Astrocyte (in vitro differentiated cells and primary cell): ENCODE results near the gene SSBP3. TPM values are rescaled to one million over a fixed set of nuclear protein-coding genes. Genes with fewer than 3 reads are reported as not detected.

Experiments
- DNase-seq: peaks from one replicate; pipeline ENCODE4 v3.0.0-alpha.2; 2010; ENCODE audit warnings: low read depth
- FAIRE-seq: peaks from 2 replicates; lab custom pipeline; 2011; peaks lifted over from hg19 to GRCh38; lab: Jason Lieb, UNC
- H2AFZ ChIP-seq: 2 replicates; pipeline ENCODE4 v1.6.0; 2012; ENCODE audit warnings: low read depth, low read length, inconsistent platforms
- H3K27ac ChIP-seq: 2 replicates; pipeline ENCODE4 v1.5.1; 2011; ENCODE audit warnings: low read depth, low read length, inconsistent platforms
- H3K27me3 ChIP-seq: 2 replicates; pipeline ENCODE4 v1.6.0; 2011; ENCODE audit warnings: low read length, inconsistent platforms; ENCODE audit not compliant: insufficient read depth
- H3K36me3 ChIP-seq: 2 replicates; pipeline ENCODE4 v1.5.1; 2011; ENCODE audit warnings: low read length, inconsistent platforms; ENCODE audit not compliant: insufficient read depth
- H3K4me1 ChIP-seq: 2 replicates; pipeline ENCODE4 v1.5.1; 2011; ENCODE audit warnings: low read length, inconsistent platforms; ENCODE audit not compliant: insufficient read depth
- H3K4me2 ChIP-seq: 2 replicates; pipeline ENCODE4 v1.6.0; 2012; ENCODE audit warnings: low read length, inconsistent platforms
- H3K4me3 ChIP-seq: 2 replicates; pipeline ENCODE4 v1.5.1; 2011; ENCODE audit warnings: low read depth, mild to moderate bottlenecking, low read length, inconsistent platforms; ENCODE audit not compliant: insufficient read depth
- H3K79me2 ChIP-seq: 2 replicates; pipeline ENCODE4 v1.6.0; 2012; ENCODE audit warnings: mild to moderate bottlenecking, low read length, inconsistent platforms; ENCODE audit not compliant: insufficient read depth
- H3K9ac ChIP-seq: 2 replicates; pipeline ENCODE4 v1.6.0; 2012; ENCODE audit warnings: mild to moderate bottlenecking, low read length, inconsistent platforms
- H3K9me3 ChIP-seq: 2 replicates; pipeline ENCODE4 v1.5.1; 2012; ENCODE audit warnings: low read depth, mild to moderate bottlenecking, low read length, inconsistent platforms; ENCODE audit not compliant: insufficient read depth
- H4K20me1 ChIP-seq: 2 replicates; pipeline ENCODE4 v1.6.0; 2012; ENCODE audit warnings: low read length, inconsistent platforms; ENCODE audit not compliant: insufficient read depth
- H3K27ac Mint-ChIP-seq: one replicate; pipeline ENCODE4 v1.8.0; 2021; ENCODE audit warnings: mild to moderate bottlenecking, mixed read lengths; ENCODE audit not compliant: unreplicated experiment
- H3K27me3 Mint-ChIP-seq: one replicate; pipeline ENCODE4 v1.8.0; 2021; ENCODE audit warnings: low read depth, mixed read lengths; ENCODE audit not compliant: unreplicated experiment
- H3K36me3 Mint-ChIP-seq: one replicate; pipeline ENCODE4 v1.8.0; 2021; ENCODE audit warnings: low read depth, mixed read lengths; ENCODE audit not compliant: unreplicated experiment
- H3K4me1 Mint-ChIP-seq: one replicate; pipeline ENCODE4 v1.8.0; 2021; ENCODE audit warnings: low read depth, mixed read lengths; ENCODE audit not compliant: unreplicated experiment
- H3K4me3 Mint-ChIP-seq: one replicate; pipeline ENCODE4 v1.8.0; 2021; ENCODE audit warnings: mild to moderate bottlenecking, moderate library complexity, mixed read lengths; ENCODE audit not compliant: unreplicated experiment
- H3K9me3 Mint-ChIP-seq: one replicate; pipeline ENCODE4 v1.8.0; 2021; ENCODE audit warnings: mild to moderate bottlenecking, mixed read lengths; ENCODE audit not compliant: unreplicated experiment
- CTCF ChIP-seq: IDR thresholded peaks from 2 replicates; pipeline ENCODE4 v1.5.1; 2011; ENCODE audit warnings: low read depth, mild to moderate bottlenecking, inconsistent platforms, low read length, moderate library complexity; ENCODE audit not compliant: insufficient read depth
- EZH2 ChIP-seq: IDR thresholded peaks from 2 replicates; pipeline ENCODE4 v1.6.1; 2012; ENCODE audit warnings: mild to moderate bottlenecking, low read length, inconsistent platforms; ENCODE audit not compliant: insufficient read depth
- total RNA-seq: library from RNA; stranded (reverse); gene quantifications from 2 replicates; pipeline ENCODE4 v1.2.1, GENCODE V29; 2021

SSBP3 gene
- total RNA-seq, 1 donor from 2014 or later: 89.8 TPM

GRCh38 chr1:54188291-54188690 is 217.9 kb downstream of the SSBP3 start:
- peaks cover 2% of the 10 kb centered on the region for H3K9me3 ChIP-seq
- H3K9me3 Mint-ChIP-seq: peaks cover 11% of the 10 kb centered on the region

GRCh38 chr1:54186056-54186455 is 220.1 kb downstream of the SSBP3 start:
- Histone ChIP-seq H3K9ac (no peak overlapping the region), H3K4me2 (no peak overlapping the region), H3K27ac (no peak overlapping the region), H3K9me3 (peaks cover 2% of the 10 kb centered on the region), H2AFZ (no peak overlapping the region), H3K4me1 (no peaks in the 10 kb centered on the region), H3K27me3 (no peaks in the 10 kb centered on the region), H3K36me3 (no peaks in the 10 kb centered on the region), H3K4me3 (no peak overlapping the region), H4K20me1 (no peaks in the 10 kb centered on the region), H3K79me2 (no peaks in the 10 kb centered on the region)
- H3K27me3 Mint-ChIP-seq: peaks cover 7% of the 10 kb centered on the region
- DNase-seq (no peak), FAIRE-seq (no peak)
- H3K9me3 Mint-ChIP-seq: peaks cover 11% of the 10 kb centered on the region
- peaks cover 23% of the 10 kb centered on the region for H3K36me3 Mint-ChIP-seq
- peaks cover 6% of the 10 kb centered on the region for H3K4me1 Mint-ChIP-seq
- no peak for TF ChIP-seq EZH2
- TF ChIP-seq CTCF: no peak
- no peak overlapping the region for H3K27ac Mint-ChIP-seq
- H3K4me3 Mint-ChIP-seq: no peak overlapping the region

More at GRCh38 chr1:54188291-54188690, 217.9 kb downstream of the SSBP3 start:
- no peak for DNase-seq
- Mint-ChIP-seq H3K36me3 (peaks cover 21% of the 10 kb centered on the region), H3K4me3 (no peak overlapping the region), H3K27ac (no peak overlapping the region), H3K27me3 (peaks cover 7% of the 10 kb centered on the region), H3K4me1 (peaks cover 3% of the 10 kb centered on the region)
- Histone ChIP-seq H3K4me1 (no peaks in the 10 kb centered on the region), H3K9ac (no peak overlapping the region), H3K4me3 (no peak overlapping the region), H3K36me3 (no peaks in the 10 kb centered on the region), H3K27ac (no peak overlapping the region), H3K79me2 (no peaks in the 10 kb centered on the region), H3K4me2 (no peak overlapping the region), H2AFZ (no peak overlapping the region), H3K27me3 (no peaks in the 10 kb centered on the region), H4K20me1 (no peaks in the 10 kb centered on the region)
- FAIRE-seq: no peak
- TF ChIP-seq CTCF (no peak), EZH2 (no peak)

- no peak overlapping the region for H3K4me3 Mint-ChIP-seq
- H3K9me3 Mint-ChIP-seq: peaks cover 7% of the 10 kb centered on the region
Measured at GRCh38 chr1:54180701-54181360, 225.4 kb downstream of the SSBP3 start.

More at GRCh38 chr1:54180701-54181360, 225.4 kb downstream of the SSBP3 start:
- Histone ChIP-seq H3K36me3 (no peaks in the 10 kb centered on the region), H3K4me2 (no peak overlapping the region), H3K27ac (no peak overlapping the region), H3K4me1 (no peaks in the 10 kb centered on the region), H3K27me3 (no peaks in the 10 kb centered on the region), H4K20me1 (no peaks in the 10 kb centered on the region), H3K9me3 (peaks cover 2% of the 10 kb centered on the region), H3K79me2 (no peaks in the 10 kb centered on the region), H2AFZ (no peak overlapping the region), H3K4me3 (no peak overlapping the region), H3K9ac (no peak overlapping the region)
- FAIRE-seq (no peak), DNase-seq (no peak)
- peaks cover 2% of the 10 kb centered on the region for H3K4me1 Mint-ChIP-seq
- H3K27ac Mint-ChIP-seq: peak overlapping the region; percentile 83
- H3K27me3 Mint-ChIP-seq: peaks cover 7% of the 10 kb centered on the region
- H3K36me3 Mint-ChIP-seq: peaks cover 10% of the 10 kb centered on the region
- no peak for TF ChIP-seq CTCF
- no peak for TF ChIP-seq EZH2
